Stimulated activated CD8-positive, alpha-beta memory T cell treated with anti-CD3 and anti-CD28 coated beads, Interleukin-7, amount 100 ng/mL, for 24 hours (primary cell): ENCODE measurements around the gene SPACA4.

Source experiments
- DNase-seq: peaks from one replicate; pipeline ENCODE4 v3.0.0-alpha.2; 2020; ENCODE audit warnings: low read depth

SPACA4 gene

DNA sequence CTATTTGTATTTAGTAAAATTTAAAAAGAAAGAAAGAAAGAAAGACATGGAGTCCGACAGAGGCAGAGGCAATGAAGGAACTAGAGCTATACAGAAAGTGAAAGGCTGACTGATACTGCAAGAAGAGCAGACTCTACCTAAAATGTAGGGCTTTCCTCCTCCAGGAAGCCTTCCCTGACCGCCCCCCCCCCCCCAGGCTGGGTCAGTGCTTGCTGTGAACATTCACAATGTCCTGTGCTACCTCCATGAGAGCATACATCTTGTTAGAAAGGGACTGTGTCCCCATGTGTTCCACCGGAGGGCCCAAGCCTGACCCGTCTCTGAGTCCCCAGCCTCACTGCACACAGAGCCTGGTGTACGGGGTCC is 45.1 kb downstream of the SPACA4 start:
- no peak for DNase-seq

DNA sequence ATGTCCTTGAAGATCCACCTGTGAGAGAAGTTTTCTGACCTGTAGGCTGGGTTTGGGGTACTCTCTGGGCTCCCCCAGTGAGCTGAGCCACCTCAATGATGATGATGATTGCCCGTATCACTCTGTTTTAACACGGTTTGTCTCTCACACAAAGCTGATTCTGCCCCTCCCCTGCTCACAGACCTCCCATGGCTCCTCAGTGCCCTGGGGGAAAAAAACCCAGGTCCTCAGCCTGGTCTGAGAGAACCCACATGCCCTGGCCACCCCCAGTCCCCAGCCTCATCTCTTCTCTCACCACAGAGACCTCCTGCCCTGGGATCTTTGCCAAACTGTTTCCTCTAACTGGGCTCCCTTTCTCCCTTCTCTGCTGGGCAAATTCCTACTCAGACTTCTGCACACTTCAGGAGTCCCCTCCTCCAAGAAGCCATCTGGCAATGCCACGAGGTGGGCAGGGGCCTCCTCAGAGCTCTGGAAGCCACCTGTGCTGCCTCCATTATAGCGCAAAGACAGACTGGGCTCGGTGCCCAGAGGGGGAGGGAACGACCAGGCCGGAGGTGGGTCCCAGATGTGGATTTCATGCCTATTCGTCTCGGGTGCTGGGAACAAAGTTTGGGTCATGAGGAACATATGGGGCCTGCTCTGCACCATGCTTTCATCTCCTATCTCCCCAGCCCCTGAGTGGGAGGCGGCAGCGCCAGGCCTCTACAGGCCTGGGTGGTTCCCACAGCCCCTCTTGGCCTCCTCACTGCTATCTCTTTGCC is 47.9 kb downstream of the SPACA4 start:
- no peak for DNase-seq

DNA sequence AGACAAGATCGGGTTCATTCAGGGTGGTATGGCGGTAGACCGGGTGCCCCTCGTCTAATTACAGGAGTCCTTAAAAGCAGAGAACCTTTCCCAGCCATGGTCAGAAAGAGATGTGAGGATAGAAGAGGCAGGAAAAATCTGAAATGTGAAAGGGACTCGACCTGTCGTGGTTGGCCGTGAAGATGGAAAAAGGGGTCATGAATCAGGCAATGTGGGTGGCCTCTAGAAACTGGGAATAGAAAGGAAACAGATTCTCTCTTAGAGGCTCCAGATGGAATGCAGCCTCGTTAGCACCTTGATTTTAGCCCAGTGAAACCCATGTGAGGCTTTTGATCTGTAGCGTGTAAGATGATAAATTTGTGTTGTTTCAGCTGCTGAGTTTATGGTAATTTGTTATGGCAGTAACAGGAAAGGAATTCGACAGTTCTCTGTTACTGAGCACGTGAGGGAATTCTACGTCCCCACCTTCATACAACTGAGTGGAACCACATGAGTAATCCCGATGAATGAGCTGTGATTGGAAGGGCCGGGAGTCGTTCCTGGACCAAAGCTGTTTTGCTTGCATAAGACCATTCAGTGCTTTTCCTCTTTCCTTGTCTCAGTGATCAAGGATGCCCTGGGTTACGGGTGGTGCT is 50.4 kb downstream of the SPACA4 start:
- DNase-seq = no peak
